DND-41 (cell line): Measurements from ENCODE around the gene IGLL1.
"Not testable (repeated sequence)": the region's sequence is repeated elsewhere in the genome, so short reads cannot be mapped to it uniquely, and the experiment has no call there.

Source experiments
- CTCF ChIP-seq: IDR thresholded peaks from 2 replicates; pipeline ENCODE4 v1.5.1; 2012; ENCODE audit warnings: borderline replicate concordance, low read length, moderate library complexity, mild to moderate bottlenecking; ENCODE audit not compliant: poor library complexity, severe bottlenecking; ENCODE audit errors: extremely low read depth
- EZH2 ChIP-seq: IDR thresholded peaks from 3 replicates; pipeline ENCODE4 v1.6.1; 2012; ENCODE audit warnings: borderline replicate concordance, low read depth, mild to moderate bottlenecking, moderate library complexity, low read length, inconsistent platforms; ENCODE audit not compliant: severe bottlenecking

- TF ChIP-seq CTCF, EZH2: not testable (repeated sequence)
Observed at GRCh38 chr22:23597576-23598268, 17.6 kb upstream of the IGLL1 start.
